Putamen (tissue), 1 donor: ENCODE data around the gene MYCBP.
A peak's percentile ranks its signal among the peaks of the same experiment; 100 is the strongest.
"Not testable (repeated sequence)": the region's sequence is repeated elsewhere in the genome, so short reads cannot be mapped to it uniquely, and the experiment has no call there.

Source experiments
- DNase-seq: peaks from one replicate; pipeline ENCODE4 v3.0.0-alpha.2; 2016; ENCODE audit warnings: low spot score

MYCBP gene, protein sequence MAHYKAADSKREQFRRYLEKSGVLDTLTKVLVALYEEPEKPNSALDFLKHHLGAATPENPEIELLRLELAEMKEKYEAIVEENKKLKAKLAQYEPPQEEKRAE

DNA sequence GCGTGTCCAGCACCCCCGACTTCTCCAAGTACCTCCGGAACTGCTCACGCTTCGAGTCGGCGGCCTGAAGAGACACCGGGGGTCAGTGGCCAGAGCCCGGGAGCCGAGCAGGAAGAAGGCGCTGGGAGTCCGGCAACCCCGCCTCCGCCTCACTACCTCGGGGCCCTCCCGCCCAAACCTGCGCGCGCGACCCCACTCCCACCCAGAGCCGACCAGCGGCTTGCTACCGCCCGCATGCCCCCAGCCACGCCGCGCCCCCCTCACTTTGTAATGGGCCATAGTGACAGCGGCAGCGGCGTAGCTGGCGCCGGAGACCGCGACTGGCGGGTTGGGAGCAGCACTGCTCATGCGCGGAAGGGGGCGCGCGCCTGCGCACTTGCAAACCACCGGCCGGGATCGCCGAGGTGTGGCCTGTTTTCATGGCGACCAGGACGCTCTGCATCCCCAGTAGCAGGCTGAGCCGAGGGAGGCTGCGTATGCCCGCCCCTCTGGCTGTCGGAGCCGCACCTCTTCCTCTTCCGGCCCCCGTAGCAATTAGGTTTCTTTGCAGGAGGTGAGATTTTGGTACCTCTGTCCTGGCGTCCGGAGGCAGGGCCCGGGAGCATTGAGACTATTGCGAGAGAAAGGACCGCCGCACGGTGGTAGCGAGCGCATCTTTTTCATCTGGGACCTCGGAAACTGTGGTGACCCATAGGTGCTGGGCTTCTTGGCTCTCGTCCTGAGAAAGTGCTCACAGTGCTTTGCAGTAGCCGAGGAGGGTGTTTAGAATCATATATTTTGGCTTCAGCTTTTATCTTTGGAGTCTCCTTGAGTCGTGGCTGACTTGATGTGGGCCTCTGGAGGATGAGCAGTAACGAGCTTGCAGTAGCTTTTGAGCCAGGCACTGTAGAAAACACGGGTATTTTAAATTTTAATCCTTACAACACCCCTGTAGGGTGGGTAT, at the start of gene MYCBP:
TSS of gene MYCBP (minus strand) at position 322 of the 943 bp plus-strand sequence. CDS start at position 279, 43 bp downstream.
- peak; percentile 97 for DNase-seq

DNA sequence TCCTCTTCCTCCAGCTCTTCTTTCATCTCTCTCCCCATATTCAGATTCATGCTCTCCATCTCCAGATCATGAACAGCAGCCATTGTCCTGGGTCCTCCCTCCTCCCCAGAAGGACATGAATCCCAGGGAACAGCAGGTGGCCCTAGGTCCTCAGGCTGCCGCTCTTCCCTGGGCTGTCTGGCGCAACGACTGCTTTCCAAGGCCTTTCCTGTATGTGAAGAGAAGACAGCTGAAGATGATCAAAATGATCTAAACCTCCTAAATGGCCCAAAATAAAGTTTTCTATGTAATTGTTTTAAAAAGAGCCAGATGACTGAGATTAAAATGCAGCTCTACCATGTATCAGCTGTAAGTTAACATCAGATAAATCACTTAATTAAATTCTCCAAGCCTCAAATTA, 46.0 kb upstream of the MYCBP start:
- peak; percentile 79 for DNase-seq

DNA sequence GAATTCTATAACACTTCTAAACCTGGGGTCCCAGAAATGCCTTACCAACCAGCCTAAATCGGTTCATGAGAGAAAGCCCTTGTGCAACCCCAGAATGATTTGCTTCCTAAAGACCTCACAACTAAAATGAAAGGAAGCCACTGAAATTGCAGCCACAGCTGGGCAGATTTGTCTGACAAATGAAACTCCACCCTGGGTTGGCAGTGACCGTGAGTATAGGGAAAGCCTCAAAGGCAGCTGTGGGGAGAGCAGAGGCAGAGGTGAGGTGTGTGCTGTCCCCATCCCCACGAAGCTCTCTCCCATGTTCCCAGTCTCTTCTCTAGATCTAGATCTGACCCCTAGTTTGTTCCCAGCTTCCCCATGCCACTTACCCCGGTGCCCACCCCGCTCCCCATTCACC, 45.4 kb upstream of the MYCBP start:
- DNase-seq: no peak

DNA sequence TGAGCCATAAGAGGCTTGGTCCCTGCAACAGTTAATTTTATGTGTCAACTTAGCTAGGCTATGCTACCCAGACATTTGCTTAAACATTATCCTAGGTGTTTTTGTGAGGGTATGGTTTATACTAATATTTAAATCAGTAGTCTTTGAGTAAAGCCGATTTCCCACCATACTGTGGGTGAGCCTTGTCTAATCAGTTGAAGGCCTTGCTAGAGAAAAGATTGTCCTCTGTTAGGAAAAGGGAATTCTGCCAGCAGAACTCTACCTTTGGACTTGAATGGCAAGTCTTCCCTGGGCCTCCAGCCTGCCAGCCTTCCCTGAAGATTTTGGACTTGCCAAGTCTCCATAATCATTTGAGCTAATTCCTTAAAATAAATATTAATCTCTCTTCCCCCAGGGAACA, 44.6 kb upstream of the MYCBP start:
- no peak for DNase-seq

DNA sequence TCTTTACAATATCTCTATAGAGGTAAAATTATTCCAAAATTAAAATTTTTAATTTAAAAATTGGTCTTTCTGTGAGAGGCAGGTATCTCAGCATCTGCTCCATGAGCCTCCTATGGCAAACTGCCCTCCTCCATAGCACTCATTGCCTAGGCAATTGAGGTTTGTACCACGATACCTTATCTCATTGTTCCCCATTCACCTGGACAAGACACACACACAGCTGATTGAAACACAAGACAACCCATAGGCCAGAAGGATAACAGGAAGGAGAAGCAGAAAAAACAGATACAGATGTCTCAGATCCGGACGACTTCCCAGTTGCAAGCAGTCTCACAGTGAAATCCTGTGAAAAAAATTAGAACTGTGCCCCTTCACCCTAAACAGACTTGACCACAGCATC, 44.2 kb upstream of the MYCBP start:
- no peak for DNase-seq

DNA sequence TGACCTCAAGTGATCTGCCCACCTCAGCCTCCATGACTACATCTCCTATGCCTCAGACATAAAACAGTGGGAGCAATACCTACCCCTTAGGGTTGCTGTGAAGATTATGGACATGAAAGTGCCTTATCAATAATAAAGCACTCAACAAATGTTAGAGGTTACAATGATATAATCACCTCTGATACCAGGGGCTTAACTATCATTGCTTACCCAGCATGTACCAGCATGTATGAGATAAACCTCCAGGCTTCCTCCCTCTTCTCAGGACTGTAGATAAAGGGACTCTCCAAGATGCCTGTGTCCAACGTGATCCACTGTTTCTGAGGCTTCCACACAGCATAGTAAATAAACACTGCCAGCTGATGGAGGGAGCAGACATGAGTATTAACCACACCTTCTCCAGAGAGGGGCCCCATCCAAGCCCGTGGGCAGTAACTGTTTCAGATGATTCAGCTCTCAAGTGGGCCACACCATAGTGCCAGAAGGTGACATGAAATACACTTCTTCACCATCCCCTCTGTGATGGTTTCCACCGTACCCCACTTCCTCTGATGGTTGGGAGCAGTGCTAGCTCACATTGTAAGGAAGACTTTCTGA, 42.3 kb upstream of the MYCBP start:
- no peak for DNase-seq

DNA sequence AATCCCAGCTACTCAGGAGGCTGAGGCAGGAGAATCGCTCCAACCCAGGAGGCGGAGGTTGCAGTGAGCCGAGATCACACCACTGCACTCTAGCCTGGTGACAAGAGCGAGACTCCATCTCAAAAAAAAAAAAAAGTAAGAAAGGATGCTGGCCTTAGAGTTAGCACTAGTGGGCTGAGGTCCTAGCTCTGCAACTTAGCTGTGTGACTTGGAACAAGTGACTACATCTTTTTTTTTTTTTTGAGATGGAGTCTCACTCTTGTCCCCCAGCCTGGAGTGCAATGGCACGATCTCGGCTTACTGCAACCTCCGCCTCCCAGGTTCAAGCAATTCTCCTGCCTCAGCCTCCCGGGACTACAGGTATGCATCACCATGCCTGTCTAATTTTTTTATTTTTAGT, 41.8 kb upstream of the MYCBP start:
- not testable (repeated sequence) for DNase-seq

DNA sequence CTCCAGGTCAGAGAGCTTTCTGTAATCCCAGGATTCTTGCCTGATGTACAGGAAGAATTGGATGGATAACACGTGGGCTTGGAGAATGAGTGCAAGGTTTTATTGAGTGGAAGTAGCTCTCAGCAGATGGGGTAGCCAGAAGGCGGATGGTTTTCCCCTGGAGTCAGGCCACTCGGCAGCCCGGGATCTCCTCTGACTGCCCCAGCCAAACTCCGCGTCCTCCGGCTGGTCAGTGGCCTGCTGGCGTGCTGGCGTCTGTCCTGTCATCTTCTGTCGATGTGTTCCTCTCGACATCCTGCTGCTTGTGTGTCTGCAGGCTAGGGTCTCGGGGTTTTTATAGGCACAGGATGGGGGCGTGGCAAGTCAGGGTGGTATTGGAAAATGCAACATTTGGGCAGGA, 35.7 kb upstream of the MYCBP start:
- DNase-seq: no peak

DNA sequence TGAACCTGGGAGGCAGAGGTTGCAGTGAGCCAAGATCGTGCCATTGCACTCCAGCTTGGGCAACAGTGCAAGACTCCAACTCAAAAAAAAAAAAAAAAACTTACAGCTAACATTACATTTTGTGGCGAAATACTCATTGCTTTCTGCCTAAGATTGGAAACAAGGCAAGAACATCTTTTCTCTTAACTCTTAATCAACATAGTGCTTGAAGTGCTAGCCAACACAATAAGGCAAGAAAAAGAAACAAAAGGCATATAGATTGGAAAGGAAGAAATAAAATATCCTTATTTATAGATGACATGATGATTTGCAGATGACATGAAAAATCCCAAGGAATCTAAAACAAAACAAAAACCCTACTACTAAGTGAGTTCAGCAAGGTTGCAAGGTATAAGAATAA, 32.8 kb upstream of the MYCBP start:
- DNase-seq: no peak

DNA sequence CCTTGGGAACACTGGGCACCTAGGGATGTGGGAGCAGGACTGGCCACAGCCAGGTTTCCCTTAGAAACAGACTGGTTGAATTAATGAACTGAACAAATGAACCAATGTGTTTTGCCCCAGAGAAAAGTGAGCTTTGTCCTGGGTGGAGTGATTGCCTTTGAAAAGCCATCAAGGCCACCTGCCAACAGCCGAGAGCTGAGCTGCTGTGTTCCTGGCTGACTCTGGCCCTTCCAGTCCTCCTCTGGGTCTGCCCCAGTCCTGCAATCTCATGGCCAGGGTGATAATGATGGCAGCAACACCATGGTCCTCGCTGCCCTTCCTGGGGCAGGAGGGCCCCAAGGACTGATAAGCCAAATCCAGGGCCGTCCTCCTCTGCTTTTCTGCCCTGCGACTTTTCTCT, 26.4 kb upstream of the MYCBP start:
- DNase-seq: no peak

DNA sequence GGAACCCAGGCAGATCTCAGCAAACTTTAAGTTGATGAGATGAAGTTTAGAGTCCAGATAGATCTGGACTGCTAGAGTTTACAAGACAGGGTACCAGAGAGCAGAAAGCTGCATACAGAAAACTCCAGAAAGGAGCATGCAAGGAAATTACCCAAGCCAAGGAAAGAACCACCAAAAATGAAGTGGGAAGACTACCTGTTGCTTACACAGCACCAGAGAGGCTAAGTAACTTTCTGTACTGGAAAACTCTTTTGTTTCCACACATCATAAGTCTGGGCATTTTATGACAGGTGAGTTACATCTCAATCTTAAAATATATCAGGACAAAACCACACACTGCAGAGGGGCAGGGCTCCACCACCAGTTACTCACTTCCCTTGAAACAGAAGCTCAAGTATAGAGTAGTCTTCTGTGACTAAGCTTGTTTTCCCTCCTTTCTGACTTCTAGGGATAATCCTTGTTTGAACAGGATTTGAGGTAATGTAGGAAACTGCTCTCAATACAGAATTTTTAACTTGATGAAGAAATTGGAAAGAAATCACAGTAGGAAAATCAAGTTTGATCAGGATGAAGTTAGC, 25.6 kb upstream of the MYCBP start:
- no peak for DNase-seq

DNA sequence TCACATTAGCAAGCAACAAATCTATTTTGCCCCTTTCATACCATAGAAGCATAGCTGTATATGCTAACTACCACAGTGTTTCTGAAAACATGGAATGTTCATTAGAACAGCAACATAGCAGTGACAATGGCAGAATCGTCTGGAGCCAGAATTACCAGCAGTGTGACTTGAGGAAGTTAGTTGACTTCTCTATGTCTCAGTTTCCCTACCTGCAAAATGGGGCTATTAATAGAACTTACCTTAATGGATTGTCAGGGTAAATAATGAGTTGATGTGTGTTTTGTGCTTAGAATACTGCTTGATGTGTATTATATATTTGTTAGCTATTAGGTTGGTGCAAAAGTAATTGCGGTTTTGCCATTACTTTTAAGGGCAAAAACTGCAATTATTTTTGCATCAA, 23.0 kb upstream of the MYCBP start:
- no peak for DNase-seq

DNA sequence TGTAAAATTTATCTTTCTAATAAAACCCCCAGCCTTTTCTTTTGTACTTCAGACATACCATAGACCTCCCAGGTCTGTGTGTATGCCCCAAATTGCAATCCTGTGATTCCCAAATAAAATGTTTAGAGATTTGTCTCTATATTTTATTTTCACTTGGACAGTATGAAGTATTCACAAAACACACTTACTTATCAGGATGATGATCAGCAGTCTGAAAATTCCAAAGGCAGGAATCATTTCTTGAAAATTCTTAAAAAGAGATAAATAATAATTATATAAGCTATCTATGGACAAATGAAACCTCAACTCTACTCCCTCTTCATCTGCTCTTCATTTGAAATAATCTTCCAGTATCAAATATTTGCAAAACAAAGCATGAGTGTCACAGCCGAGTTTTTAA, 19.8 kb upstream of the MYCBP start:
- DNase-seq: no peak

DNA sequence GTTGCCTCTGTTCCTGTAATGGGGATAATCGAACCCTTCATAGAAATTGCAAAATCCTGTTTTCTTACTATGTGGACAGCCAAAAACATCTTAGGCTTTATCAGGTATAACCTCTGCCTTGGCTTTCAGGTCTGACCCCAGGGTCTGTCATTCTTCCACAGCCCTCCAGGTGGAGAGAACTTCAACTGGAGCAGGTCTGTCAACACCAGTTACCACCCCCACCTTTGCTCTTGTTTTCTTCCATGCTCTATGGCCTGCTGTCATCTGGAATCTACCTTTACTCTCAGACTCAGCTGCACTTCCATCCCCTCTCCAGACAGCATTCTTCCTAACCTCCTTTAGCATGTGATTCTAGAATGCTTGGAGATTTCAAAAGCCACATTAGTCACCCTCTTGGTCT, 18.6 kb upstream of the MYCBP start:
- DNase-seq: no peak

DNA sequence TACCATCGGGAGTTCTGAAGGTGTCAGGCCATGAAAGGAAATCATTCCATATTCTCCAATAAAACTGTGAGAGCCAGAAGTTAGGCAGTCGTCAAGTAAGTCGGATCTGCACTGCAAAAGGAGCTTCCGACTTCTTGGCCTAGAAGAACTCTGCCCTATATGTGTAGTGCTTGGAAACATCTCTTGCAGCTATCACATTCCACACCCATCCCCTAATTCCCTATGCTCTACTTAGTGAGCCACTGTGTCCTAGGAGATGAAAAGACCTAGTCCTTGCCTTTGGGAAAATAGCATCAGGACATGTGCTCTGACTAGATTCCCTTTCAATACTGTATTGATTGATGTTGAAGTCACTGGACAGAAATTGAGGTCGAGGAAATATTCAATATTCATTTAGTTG, 16.4 kb upstream of the MYCBP start:
- DNase-seq: no peak

DNA sequence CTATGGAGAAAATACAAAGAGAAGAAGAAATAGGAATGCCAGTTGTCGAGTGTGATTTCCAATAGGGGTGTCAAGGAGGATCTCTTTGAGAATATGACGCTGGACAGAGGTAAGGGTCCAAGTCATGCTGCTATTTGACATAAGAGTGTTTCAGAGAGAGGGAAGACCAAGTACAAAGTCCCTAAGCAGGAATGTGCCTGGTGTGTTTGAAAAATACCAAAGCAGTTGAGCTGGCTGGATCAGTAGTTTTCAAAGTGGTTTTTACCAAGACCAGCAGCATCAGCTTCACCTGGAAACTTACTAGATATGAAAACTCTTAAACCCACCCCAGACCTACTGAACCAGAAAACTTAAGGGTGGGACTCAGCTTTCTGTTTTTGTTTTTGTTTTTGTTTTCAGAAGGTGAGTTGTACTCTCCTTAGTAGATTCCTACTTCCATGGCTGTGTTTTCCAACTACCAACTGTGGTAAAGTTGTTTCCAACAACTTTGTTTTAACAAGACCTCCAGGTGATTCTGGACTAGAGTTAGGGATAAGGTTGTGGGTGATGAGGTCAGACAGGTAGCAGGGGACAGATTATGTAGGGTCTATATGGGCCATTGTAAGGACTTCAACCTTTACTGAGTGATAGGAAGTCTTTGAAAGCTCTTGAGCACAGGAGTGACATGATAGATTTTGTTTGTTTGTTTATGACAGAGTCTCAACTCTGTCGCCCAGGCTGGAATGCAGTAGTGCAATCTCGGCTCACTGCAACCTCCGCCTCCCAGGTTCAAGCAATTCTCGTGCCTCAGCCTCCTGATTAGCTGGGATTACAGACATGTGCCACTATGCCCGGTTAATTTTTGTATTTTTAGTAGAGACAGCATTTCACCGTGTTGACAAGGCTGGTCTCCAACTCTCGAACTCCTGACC, 15.5 kb upstream of the MYCBP start:
- DNase-seq: no peak

DNA sequence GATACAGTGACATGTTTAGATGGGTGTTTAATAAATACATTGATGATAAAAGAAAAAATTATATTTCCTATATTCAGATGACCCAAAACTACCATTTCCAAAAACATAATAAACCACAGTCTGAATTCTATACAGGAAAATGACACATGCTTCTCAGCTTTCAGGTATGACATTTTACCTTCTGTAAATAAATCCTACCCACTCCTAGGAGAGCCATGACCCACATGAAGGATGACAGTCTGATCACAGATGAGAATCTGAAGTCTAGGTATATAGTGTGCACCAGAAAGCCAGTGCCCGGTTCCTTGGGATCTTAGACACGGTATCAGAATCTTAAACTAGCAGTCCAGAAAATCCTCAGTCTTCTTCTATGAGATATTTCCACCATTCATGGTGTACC, 11.9 kb upstream of the MYCBP start:
- no peak for DNase-seq

DNA sequence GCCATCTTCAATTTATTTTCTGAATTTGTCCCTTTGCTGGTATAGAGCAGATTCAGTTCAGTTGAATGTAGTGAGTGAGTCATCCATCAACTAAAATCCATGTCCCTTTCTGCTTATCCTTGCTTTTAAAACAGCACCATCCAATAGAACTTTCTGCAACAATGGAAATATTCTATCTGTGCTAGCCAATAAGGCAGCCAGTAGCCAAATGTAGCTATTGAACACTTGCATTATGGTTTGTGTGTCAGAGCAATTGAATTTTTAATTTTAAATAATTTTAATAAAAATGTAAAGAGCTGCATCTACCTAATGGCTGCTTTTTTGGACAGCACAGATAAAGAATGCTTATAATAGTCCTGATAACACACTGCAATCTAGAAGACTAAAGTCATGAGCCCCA, 8.3 kb upstream of the MYCBP start, which contains the start of gene GJA9:
TSS of gene GJA9 (minus strand) at position 101 of the 400 bp plus-strand sequence. CDS start 5,489 bp downstream, outside the sequence.
- no peak for DNase-seq

DNA sequence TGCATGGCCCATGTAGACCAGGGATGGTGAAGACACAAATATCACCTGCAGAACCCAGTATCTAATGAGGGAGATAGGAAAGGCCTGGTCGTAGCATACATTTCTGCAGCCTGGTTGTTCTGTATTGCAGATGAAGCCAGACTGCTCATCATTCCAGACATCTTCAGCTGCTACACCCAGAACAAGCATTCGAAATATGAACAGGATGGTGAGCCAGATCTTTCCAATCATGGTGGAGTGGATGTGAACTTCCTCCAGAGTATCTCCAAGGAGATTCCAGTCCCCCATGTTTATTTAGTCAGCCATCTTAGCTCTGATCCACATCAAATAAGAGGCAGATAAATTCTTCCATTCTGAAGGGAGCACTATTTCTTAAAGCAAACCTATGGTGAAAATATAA, 2.7 kb upstream of the MYCBP start:
- DNase-seq: no peak

DNA sequence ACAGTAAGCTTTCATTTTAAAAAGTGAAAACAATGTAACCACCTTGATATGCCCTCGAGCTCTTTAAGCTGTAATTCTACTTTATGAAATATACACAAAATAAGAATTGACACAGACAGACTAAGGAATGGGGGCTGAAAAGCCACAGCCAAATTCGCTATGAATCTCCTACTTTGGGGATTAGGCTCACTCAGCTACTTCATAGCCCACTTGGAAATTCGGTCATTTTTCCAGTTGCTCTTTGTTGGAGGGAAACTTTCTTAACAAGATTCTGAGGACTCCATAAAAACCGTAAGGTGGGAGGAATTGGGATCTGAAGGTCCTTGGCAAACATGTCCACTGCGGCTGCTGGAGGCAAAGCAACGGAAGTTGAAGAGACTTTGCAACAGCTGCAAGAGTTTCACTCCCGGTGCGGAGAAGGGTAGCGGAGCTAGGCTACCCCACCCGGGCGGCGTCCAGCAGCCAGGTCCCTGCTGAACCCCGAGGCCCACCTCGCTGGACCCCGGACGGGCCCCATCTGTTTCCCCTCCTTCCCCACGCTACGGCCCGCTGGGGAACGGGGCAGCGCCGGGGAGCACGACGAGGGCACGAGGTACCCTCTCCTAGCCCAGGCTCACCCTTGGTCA, 634 bp downstream of the MYCBP start:
- DNase-seq: no peak

DNA sequence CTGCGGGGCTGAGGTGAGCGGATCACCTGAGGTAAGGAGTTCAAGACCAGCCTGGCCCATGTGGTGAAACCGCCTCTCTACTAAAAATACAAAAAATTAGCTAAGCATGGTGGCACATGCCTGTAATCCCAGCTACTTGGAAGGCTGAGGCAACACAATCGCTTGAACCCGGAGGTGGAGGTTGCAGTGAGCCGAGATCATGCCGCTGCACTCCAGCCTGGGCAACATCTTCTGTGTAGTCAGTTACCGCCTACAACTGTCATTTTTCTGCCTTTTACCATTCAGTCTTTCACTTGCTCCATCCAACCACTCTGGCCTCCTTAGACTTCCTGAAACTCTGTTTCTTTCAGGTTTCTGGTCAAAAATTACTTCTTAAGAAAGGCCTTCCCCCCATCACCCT, 2.2 kb downstream of the MYCBP start:
- DNase-seq: no peak
